HL-60 (cell line): ENCODE measurements around the gene TRPV4.

Experiments
- POLR2AphosphoS5 ChIP-seq: IDR thresholded peaks from 2 replicates; pipeline ENCODE4 v1.6.1; 2012; ENCODE audit warnings: low read depth
- TF ChIP-seq, protein P1 (sequence below): IDR thresholded peaks from one replicate; pipeline ENCODE4 v1.5.1; 2011; ENCODE audit warnings: low read length, control low read depth, inconsistent platforms; ENCODE audit not compliant: insufficient read depth

DNA sequence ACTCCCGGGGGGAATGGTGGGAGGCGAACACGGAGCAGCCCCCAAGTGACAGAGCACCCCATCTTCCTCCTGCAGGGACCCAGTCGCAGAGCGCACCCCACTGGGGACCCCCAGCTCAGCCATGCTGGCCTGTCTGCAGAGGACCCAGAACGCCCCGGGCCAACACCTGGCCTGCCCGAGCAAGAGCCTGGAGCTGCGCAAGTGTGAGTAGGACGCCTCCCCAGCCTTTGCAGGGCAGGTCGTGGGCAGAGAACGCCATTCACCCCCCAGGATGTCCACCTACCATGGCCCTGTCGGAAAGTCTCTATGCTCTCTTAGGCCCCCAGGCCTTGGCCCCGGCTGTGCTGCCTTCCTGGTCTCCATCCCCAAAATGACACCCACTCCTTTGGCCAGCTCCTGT is 89.2 kb downstream of the TRPV4 start:
- TF ChIP-seq, protein P1, sequence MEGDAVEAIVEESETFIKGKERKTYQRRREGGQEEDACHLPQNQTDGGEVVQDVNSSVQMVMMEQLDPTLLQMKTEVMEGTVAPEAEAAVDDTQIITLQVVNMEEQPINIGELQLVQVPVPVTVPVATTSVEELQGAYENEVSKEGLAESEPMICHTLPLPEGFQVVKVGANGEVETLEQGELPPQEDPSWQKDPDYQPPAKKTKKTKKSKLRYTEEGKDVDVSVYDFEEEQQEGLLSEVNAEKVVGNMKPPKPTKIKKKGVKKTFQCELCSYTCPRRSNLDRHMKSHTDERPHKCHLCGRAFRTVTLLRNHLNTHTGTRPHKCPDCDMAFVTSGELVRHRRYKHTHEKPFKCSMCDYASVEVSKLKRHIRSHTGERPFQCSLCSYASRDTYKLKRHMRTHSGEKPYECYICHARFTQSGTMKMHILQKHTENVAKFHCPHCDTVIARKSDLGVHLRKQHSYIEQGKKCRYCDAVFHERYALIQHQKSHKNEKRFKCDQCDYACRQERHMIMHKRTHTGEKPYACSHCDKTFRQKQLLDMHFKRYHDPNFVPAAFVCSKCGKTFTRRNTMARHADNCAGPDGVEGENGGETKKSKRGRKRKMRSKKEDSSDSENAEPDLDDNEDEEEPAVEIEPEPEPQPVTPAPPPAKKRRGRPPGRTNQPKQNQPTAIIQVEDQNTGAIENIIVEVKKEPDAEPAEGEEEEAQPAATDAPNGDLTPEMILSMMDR, result no peak
- TF ChIP-seq POLR2AphosphoS5, result no peak
